ENCODE data around the gene PTPN11. TPM values are rescaled to one million over a fixed set of nuclear protein-coding genes. Genes with fewer than 3 reads are reported as not detected.

PTPN11 gene
- total and polyA plus RNA-seq, 2 experiments from 2014 or later: 87.0 to 94.7 TPM

- Histone ChIP-seq H3K36me3 (ENCODE audit: insufficient read depth) (peaks cover 37% of the 10 kb centered on the region), H3K27ac (ENCODE audit: low read depth) (no peak overlapping the region), H2AFZ (no peak overlapping the region), H3F3A (replicated peaks; ENCODE audit: low read depth) (0 out of 2 replicates have a peak, but pooled peaks cover 3% of the 10 kb centered on the region), H3K79me2 (replicated peaks; ENCODE audit: insufficient read depth) (no peaks in the 10 kb centered on the region), H3K4me2 (no peak overlapping the region), H3K9me2 (ENCODE audit: insufficient read depth) (no peaks in the 10 kb centered on the region), H3K27me3 (ENCODE audit: insufficient read depth) (no peaks in the 10 kb centered on the region), H4K20me1 (replicated peaks; ENCODE audit: insufficient read depth) (peaks cover 10% of the 10 kb centered on the region; the same call in 1 of the 2 replicates), H3K4me3 (no peak overlapping the region), H3K4me1 (ENCODE audit: insufficient read depth) (no peaks in the 10 kb centered on the region)
- Mint-ChIP-seq H3K36me3 (ENCODE audit: low read depth) (peaks cover 52% of the 10 kb centered on the region), H3K27me3 (ENCODE audit: insufficient read depth, low read depth, poor library complexity) (no peaks in the 10 kb centered on the region), H3K27ac (no peak overlapping the region), H3K4me1 (no peaks in the 10 kb centered on the region), H3K4me3 (no peak overlapping the region), H3K9me3 (no peaks in the 10 kb centered on the region)
- ATAC-seq (no peak), DNase-seq (ENCODE audit: low spot score) (no peak)
- TF ChIP-seq, protein P1, sequence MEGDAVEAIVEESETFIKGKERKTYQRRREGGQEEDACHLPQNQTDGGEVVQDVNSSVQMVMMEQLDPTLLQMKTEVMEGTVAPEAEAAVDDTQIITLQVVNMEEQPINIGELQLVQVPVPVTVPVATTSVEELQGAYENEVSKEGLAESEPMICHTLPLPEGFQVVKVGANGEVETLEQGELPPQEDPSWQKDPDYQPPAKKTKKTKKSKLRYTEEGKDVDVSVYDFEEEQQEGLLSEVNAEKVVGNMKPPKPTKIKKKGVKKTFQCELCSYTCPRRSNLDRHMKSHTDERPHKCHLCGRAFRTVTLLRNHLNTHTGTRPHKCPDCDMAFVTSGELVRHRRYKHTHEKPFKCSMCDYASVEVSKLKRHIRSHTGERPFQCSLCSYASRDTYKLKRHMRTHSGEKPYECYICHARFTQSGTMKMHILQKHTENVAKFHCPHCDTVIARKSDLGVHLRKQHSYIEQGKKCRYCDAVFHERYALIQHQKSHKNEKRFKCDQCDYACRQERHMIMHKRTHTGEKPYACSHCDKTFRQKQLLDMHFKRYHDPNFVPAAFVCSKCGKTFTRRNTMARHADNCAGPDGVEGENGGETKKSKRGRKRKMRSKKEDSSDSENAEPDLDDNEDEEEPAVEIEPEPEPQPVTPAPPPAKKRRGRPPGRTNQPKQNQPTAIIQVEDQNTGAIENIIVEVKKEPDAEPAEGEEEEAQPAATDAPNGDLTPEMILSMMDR (conservative IDR thresholded peaks at IDR 0.05; ENCODE audit: low read depth in 2 of 2): peak in 1 of 2 experiments; percentile 25; a peak in 2 of 4 replicates
- TF ChIP-seq, protein P2, sequence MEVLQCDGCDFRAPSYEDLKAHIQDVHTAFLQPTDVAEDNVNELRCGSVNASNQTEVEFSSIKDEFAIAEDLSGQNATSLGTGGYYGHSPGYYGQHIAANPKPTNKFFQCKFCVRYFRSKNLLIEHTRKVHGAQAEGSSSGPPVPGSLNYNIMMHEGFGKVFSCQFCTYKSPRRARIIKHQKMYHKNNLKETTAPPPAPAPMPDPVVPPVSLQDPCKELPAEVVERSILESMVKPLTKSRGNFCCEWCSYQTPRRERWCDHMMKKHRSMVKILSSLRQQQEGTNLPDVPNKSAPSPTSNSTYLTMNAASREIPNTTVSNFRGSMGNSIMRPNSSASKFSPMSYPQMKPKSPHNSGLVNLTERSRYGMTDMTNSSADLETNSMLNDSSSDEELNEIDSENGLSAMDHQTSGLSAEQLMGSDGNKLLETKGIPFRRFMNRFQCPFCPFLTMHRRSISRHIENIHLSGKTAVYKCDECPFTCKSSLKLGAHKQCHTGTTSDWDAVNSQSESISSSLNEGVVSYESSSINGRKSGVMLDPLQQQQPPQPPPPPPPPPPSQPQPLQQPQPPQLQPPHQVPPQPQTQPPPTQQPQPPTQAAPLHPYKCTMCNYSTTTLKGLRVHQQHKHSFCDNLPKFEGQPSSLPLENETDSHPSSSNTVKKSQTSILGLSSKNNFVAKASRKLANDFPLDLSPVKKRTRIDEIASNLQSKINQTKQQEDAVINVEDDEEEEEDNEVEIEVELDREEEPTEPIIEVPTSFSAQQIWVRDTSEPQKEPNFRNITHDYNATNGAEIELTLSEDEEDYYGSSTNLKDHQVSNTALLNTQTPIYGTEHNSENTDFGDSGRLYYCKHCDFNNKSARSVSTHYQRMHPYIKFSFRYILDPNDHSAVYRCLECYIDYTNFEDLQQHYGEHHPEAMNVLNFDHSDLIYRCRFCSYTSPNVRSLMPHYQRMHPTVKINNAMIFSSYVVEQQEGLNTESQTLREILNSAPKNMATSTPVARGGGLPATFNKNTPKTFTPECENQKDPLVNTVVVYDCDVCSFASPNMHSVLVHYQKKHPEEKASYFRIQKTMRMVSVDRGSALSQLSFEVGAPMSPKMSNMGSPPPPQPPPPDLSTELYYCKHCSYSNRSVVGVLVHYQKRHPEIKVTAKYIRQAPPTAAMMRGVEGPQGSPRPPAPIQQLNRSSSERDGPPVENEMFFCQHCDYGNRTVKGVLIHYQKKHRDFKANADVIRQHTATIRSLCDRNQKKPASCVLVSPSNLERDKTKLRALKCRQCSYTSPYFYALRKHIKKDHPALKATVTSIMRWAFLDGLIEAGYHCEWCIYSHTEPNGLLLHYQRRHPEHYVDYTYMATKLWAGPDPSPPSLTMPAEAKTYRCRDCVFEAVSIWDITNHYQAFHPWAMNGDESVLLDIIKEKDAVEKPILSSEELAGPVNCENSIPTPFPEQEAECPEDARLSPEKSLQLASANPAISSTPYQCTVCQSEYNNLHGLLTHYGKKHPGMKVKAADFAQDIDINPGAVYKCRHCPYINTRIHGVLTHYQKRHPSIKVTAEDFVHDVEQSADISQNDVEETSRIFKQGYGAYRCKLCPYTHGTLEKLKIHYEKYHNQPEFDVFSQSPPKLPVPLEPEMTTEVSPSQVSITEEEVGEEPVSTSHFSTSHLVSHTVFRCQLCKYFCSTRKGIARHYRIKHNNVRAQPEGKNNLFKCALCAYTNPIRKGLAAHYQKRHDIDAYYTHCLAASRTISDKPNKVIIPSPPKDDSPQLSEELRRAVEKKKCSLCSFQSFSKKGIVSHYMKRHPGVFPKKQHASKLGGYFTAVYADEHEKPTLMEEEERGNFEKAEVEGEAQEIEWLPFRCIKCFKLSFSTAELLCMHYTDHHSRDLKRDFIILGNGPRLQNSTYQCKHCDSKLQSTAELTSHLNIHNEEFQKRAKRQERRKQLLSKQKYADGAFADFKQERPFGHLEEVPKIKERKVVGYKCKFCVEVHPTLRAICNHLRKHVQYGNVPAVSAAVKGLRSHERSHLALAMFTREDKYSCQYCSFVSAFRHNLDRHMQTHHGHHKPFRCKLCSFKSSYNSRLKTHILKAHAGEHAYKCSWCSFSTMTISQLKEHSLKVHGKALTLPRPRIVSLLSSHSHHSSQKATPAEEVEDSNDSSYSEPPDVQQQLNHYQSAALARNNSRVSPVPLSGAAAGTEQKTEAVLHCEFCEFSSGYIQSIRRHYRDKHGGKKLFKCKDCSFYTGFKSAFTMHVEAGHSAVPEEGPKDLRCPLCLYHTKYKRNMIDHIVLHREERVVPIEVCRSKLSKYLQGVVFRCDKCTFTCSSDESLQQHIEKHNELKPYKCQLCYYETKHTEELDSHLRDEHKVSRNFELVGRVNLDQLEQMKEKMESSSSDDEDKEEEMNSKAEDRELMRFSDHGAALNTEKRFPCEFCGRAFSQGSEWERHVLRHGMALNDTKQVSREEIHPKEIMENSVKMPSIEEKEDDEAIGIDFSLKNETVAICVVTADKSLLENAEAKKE (CRISPR knock-in tag; IDR thresholded peaks at IDR 0.05): no peak
Measured at GRCh38 chr12:112450725-112451124, 32.0 kb downstream of the PTPN11 start.

- H3K9me3 Mint-ChIP-seq: no peaks in the 10 kb centered on the region
- no peak overlapping the region for H3K27ac Mint-ChIP-seq
- no peaks in the 10 kb centered on the region for H3K4me1 Mint-ChIP-seq
- Histone ChIP-seq H3K36me3 (ENCODE audit: insufficient read depth) (peaks cover 48% of the 10 kb centered on the region), H3F3A (replicated peaks; ENCODE audit: low read depth) (0 out of 2 replicates have a peak, but pooled peaks cover 6% of the 10 kb centered on the region), H3K27ac (ENCODE audit: low read depth) (no peak overlapping the region), H3K4me3 (no peak overlapping the region), H3K9me2 (ENCODE audit: insufficient read depth) (no peaks in the 10 kb centered on the region), H3K27me3 (ENCODE audit: insufficient read depth) (no peaks in the 10 kb centered on the region), H3K4me1 (ENCODE audit: insufficient read depth) (no peaks in the 10 kb centered on the region), H3K4me2 (no peak overlapping the region), H2AFZ (no peak overlapping the region), H3K79me2 (replicated peaks; ENCODE audit: insufficient read depth) (no peaks in the 10 kb centered on the region), H4K20me1 (replicated peaks; ENCODE audit: insufficient read depth) (peaks cover 8% of the 10 kb centered on the region)
- H3K36me3 Mint-ChIP-seq (ENCODE audit: low read depth): peaks cover 57% of the 10 kb centered on the region
- no peak overlapping the region for H3K4me3 Mint-ChIP-seq
- DNase-seq (ENCODE audit: low spot score): no peak
- no peak for ATAC-seq
- H3K27me3 Mint-ChIP-seq (ENCODE audit: insufficient read depth, low read depth, poor library complexity): peaks cover 5% of the 10 kb centered on the region
- no peak for TF ChIP-seq STAT1 (IDR thresholded peaks at IDR 0.05; ENCODE audit: unreplicated experiment)
- TF ChIP-seq JUNB (IDR thresholded peaks at IDR 0.05; ENCODE audit: unreplicated experiment): no peak
- no peak for TF ChIP-seq ZNF114 (CRISPR knock-in tag; IDR thresholded peaks at IDR 0.05)
- TF ChIP-seq, protein P3, sequence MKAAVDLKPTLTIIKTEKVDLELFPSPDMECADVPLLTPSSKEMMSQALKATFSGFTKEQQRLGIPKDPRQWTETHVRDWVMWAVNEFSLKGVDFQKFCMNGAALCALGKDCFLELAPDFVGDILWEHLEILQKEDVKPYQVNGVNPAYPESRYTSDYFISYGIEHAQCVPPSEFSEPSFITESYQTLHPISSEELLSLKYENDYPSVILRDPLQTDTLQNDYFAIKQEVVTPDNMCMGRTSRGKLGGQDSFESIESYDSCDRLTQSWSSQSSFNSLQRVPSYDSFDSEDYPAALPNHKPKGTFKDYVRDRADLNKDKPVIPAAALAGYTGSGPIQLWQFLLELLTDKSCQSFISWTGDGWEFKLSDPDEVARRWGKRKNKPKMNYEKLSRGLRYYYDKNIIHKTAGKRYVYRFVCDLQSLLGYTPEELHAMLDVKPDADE (IDR thresholded peaks at IDR 0.05): no peak
- no peak for TF ChIP-seq EZH2phosphoT487 (IDR thresholded peaks at IDR 0.05; ENCODE audit: unreplicated experiment)
- no peak for TF ChIP-seq ZNF331 (CRISPR knock-in tag; IDR thresholded peaks at IDR 0.05; ENCODE audit: low read depth)
- no peak for TF ChIP-seq POLR2AphosphoS5 (IDR thresholded peaks at IDR 0.05; ENCODE audit: low read depth)
- no peak for TF ChIP-seq NANOG (IDR thresholded peaks at IDR 0.05; ENCODE audit: borderline replicate concordance)
- TF ChIP-seq CREB1 (CRISPR knock-in tag; IDR thresholded peaks at IDR 0.05; ENCODE audit: low read depth): no peak
- TF ChIP-seq, protein P1 (conservative IDR thresholded peaks at IDR 0.05; ENCODE audit: low read depth in 2 of 2): no peak
Measured at GRCh38 chr12:112456029-112456428, 37.3 kb downstream of the PTPN11 start.
